ENCODE measurements around the gene PIK3R5. TPM values are rescaled to one million over a fixed set of nuclear protein-coding genes. Genes with fewer than 3 reads are reported as not detected.
"Not testable (repeated sequence)": the region's sequence is repeated elsewhere in the genome, so short reads cannot be mapped to it uniquely, and the experiment has no call there.

The PIK3R5 gene
- total RNA-seq, 1 donor from 2014 or later, result 2.5 TPM

DNA sequence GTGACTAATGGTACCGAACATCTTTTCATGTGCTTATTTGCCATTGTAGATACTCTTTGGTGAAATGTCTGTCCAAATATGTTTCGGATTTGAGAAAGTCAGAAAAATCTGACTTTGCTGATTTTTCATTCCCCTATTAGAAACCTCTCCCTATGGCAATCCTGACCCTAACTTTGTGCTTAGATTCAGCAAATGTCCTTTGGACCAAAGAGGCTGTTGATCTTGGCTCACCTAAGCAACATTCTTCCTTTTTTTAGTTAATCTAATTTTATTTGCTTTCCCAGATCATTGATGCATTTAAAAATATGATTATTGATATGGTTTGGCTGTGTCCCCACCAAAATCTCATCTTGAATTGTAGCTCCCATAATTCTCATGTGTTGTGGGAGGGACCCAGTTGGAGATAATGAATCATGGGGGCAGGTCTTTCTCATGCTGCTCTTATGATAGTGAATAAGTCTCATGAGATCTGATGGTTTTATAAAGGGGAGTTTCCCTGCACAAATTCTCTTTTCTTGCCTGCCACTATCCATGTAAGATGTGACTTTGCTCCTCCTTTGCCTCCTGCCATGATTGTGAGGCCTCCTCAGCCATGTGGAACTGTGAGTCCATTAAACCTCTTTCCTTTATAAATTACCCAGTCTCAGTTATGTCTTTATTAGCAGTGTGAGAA is 22.9 kb upstream of the PIK3R5 start:
- DNase-seq; intact Hi-C loops (cut with DNase I); ATAC-seq (ENCODE audit: poor library complexity): not testable (repeated sequence)

- no peak for ATAC-seq (ENCODE audit: poor library complexity)
- intact Hi-C loops (cut with DNase I), result no loop called here
- no peak for DNase-seq
These were observed 20.8 kb upstream of the PIK3R5 start for GRCh38 chr17:8986295-8986694.

DNA sequence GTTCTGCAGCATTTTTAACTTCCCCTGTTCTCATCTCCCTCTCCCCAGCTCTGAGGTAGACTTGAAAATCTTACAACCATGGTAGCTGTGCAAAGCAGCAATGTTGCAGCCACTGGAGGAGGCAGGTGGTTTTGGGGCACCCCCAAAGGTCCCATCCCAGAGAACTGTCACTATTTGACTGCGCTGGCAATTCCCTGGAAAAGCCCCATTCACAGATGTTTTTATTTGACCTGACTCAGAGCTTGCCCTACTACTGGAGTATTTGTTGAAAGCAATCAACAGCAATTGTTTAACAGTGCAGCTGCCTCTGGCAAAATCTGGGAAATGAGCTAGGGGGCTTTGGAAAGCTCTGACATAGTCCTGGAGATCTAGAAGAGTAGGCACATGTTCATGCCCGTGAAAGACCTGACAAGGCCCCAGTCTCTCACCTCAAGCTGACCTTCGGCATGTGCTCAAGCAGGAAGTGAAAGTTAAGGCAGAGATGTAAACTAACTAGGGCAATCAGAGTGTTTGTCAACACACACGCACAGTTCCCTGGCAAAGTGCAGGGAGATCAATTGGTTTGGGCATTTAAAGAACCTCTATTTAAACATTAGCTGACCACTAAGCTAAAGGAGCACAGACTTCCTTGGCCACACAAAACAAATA is 19.7 kb upstream of the PIK3R5 start:
- intact Hi-C loops (cut with DNase I), result no loop called here
- no peak for ATAC-seq (ENCODE audit: poor library complexity)

DNA sequence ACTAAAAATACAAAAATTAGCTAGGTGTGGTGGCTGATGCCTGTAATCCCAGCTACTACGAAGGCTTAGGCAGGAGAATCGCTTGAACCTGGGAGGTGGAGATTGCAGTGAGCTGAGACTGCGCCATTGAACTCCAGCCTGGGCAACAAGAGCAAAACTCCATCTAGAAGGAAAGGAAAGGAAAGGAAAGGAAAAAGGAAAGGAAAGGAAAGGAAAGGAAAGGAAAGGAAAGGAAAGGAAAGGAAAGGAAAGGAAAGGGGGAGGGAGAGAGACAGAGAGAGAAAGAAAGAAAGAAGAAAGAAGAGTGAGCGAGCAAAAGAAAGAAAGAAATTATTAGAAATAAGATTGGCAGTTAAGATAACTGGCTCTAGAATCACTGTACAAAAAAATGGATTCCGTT is 18.7 kb upstream of the PIK3R5 start:
- DNase-seq; intact Hi-C loops (cut with DNase I); ATAC-seq (ENCODE audit: poor library complexity): not testable (repeated sequence)

More for the DNA sequence above, 19.7 kb upstream of the PIK3R5 start:
- no peak for DNase-seq

DNA sequence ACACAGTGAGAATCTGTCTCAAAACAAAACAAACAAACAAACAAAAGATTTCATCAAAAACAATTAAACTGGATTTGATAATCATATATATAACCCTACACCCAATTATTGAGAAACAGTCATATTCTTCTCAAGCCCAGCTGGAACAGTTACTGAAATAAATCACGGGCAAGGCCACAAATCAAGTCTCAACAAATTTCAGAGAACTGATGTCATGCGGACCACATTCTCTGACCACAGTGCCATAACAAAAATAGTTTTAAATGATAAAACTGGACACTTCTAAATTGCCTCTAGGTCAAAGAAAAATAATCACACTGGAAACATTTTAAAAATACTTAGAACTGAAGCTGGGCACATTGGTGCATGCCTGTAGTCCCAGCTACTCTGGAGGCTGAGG is 15.9 kb upstream of the PIK3R5 start:
- DNase-seq, result no peak
- intact Hi-C loops (cut with DNase I), result no loop called here
- ATAC-seq (ENCODE audit: poor library complexity), result no peak

DNA sequence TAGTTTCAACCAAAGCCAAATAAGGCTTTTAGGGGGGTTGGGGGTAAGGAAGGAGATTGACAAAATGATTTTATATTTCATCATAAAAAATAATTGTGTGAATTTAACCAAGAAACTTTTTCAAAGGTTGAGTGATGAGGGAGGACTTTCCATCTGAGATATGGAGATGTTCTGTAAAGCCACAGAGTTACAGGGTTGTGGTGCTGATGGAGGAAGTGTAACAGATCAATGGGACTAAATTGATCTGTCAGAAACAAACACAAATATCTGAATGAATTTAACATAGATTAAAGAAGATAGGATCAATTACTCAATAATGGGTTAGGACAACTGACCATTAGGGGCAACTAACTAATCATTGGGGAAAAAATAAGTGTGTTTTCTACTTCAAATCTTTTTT is 14.2 kb upstream of the PIK3R5 start:
- ATAC-seq (ENCODE audit: poor library complexity), result no peak
- intact Hi-C loops (cut with DNase I), result no loop called here

GRCh38 chr17:8976638-8977037 is 11.1 kb upstream of the PIK3R5 start:
- DNase-seq (no peak), ATAC-seq (ENCODE audit: poor library complexity) (no peak)
- intact Hi-C loops (cut with DNase I), result no loop called here

More for the DNA sequence above, 14.2 kb upstream of the PIK3R5 start:
- DNase-seq, result no peak

GRCh38 chr17:8975091-8975725 is 9.7 kb upstream of the PIK3R5 start:
- intact Hi-C loops (cut with DNase I), result no loop called here
- no peak for ATAC-seq (ENCODE audit: poor library complexity)
- DNase-seq, result no peak

DNA sequence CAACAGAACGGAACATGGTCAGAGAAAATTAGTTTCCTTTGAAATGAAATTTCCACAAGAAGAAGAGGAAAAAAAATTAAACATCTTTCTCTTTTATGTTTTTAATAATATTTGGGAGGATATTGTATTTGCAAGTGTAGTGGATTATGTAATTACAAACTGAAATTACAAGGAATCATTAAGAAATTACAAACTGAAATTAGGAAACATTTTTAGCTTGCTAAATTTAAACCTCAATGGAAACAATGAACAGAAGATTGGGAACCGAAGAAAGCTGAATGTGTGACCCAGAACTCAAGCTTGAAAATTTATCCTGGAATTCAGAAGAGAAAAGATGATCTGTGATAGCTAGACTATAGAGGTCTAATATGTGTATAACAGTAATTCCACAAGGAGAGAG is 4.4 kb upstream of the PIK3R5 start:
- intact Hi-C loops (cut with DNase I), result no loop called here
- ATAC-seq (ENCODE audit: poor library complexity) (no peak), DNase-seq (no peak)

- DNase-seq (no peak), ATAC-seq (ENCODE audit: poor library complexity) (no peak)
- intact Hi-C loops (cut with DNase I), result no loop called here
These were observed 3.0 kb upstream of the PIK3R5 start for GRCh38 chr17:8968503-8968902.

DNA sequence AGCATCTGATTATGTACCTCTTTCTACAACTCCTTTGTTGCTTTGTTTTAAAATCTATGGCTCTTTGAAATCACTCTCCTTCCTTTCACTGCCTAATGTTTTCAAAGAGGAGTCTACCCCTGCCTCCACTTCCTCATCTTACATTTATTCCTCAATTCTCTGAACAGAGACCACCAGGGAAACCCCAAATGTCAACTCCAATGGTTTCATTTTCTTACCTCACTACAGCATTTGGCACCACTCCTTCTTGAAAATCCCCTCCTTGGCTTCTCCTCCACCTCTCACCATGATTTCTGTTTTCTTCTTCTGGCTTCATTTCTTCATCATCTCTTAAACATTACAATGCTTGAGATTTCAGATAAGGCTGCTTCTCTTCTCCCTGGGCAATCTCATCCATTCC is 2.4 kb upstream of the PIK3R5 start:
- ATAC-seq (ENCODE audit: poor library complexity), result no peak
- intact Hi-C loops (cut with DNase I), result no loop called here
- no peak for DNase-seq

DNA sequence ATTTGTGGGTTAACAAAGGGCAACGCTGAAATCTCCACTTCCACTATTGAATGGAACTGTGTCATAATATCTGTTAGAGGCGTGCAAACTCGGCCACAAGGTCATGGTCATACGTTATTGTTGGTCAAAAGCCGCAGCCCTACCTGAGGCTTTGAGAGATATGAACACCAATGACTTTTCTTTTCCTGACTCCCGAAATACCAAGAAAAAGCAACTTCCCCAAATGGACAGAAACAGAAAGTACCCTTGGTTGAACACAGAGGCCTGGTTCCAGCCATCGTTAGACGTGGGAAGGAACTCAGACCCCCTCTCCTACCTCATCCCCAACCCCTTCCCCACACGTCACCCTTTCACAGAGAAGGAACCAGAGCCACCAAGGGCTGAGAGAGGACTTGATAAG is 1.4 kb upstream of the PIK3R5 start:
- intact Hi-C loops (cut with DNase I), result no loop called here
- no peak for DNase-seq
- ATAC-seq (ENCODE audit: poor library complexity), result peak; percentile 28

DNA sequence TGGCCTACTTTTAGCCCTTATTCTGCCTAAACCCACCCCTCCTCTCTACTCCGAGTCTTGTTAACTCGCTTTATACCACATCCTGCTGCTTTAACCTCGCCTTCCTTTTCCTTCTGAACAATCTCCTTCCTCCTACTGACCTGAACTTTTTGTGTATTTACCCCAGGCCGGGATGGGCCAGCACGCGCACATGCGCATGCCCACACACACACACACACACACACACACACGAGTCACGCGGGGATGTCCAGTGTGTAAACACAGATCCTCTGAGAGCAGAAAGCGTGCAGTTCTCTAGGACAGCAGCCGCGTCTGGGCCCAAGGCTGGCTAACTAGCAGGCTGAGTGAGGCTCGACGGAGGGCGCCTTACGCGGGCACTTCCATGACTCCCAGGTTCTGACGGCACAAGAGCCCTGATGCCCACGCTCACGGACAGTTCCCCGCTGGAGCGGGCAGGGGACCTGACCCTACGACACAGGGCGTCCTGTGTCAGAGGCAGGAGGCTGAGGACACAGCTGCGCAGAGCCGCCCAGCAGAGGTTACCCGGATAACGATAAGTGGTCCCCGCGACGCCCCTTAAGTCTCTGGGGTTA is 610 bp downstream of the PIK3R5 start:
- ATAC-seq (ENCODE audit: poor library complexity) (peak; percentile 28), DNase-seq (peak; percentile 62)
- intact Hi-C loops (cut with DNase I), result no loop called here

DNA sequence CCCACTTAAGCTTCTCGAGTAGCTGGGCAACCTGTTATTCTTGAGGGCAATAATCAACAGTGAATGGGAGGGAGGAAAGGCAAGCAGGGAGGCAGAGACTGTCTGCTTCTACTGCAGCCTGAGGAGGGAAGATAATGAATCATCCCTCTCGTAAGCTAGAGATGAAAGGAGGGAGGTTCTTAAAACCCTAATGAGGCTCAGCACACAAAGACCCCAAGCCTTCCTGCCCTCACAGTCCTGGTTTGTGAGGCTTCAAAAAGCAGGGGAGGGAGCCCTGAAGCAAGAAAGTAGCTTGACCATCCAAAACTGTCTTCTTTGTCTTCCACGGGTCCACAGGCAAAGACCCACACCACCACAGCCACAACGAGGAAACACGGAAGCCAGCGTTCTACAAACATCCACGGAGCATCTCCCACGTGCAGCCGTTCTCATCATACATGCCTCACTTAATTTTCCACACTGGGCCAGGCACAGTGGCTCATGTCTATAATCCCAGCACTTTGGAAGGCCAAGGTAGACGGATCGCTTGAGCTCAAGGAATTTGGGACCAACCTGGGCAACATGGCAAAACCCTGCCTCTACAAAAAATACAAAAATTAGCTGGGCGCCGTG is 1.8 kb downstream of the PIK3R5 start:
- intact Hi-C loops (cut with DNase I), result no loop called here
- no peak for ATAC-seq (ENCODE audit: poor library complexity)
- DNase-seq, result no peak

DNA sequence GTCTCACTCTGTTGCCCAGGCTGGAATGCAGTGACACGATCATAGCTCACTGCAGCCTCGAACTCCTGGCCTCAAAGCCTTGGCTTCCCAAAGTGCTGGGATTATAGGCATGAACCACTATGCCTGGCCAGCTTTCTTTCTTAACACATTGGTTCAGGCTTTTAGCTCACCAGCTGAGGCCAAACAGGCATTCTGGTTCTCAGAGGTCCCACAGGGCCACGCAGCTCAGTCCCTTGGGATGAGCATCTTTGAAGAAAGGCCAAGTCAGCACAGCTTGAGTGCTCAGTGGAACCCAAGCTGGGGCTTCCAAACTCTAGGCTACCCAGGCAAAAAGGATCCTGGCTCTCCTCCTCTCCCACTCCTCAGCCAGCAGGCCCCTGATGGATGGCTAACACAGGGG is 2.5 kb downstream of the PIK3R5 start:
- no peak for DNase-seq
- no peak for ATAC-seq (ENCODE audit: poor library complexity)
- intact Hi-C loops (cut with DNase I), result no loop called here

DNA sequence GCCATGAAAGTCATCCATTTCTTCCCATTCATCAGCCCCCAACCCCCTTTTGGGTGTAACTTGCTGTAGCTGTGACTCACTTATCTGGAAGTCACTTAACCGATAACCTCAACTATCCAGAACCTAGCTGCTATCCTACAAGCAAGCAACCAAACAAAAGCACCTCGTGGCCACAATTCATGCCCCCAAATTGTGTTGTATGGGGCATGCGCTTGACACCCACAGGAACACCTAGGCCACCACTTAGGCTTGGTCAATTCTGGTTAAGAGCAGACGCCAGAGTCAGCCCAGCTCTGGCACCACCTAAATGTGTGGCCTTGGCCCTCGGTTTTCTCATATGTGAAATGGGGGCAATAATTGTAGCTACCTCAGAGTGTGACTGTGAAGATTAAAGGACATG is 3.7 kb downstream of the PIK3R5 start:
- intact Hi-C loops (cut with DNase I), result no loop called here
- no peak for DNase-seq
- no peak for ATAC-seq (ENCODE audit: poor library complexity)

GRCh38 chr17:8960325-8961140 is 5.0 kb downstream of the PIK3R5 start:
- DNase-seq, result no peak
- ATAC-seq (ENCODE audit: poor library complexity), result no peak
- intact Hi-C loops (cut with DNase I), result no loop called here

DNA sequence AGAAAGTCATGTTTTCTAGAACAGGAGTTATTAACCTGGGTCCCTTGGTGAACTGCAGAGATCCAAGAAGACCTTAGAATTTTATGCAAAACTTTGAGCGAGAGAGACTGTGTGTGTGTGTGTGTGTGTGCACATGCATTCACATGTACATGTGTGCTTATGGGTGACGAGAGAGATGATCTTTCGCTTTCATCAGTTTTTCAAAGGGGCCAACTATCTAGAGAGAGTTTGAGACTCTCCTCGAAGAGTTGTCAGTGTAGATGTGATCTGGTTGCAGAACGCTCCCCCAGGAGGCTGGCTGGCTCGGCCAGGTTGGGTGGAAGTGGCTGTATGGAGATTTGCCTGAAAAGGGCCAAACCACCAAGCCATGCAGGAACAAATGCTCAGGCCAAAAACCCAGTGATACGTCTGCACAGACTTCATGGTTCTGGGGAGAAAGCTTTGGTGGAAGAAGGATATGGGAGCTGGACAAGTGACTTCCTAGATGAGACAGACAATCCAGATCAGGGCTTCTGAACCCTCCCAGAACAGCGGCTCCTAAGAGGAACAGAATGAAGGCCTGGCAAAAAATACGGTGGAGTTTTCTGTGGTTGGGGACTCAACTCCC is 6.1 kb downstream of the PIK3R5 start:
- intact Hi-C loops (cut with DNase I), result no loop called here
- no peak for DNase-seq
- no peak for ATAC-seq (ENCODE audit: poor library complexity)
